Thymus (tissue), 11 donors: ENCODE results near the gene FAM180B. TPM values are rescaled to one million over a fixed set of nuclear protein-coding genes. Genes with fewer than 3 reads are reported as not detected.
"Not testable (repeated sequence)": the region's sequence is repeated elsewhere in the genome, so short reads cannot be mapped to it uniquely, and the experiment has no call there.

Experiments
- DNase-seq, 9 donors: peaks; one replicate each; pipeline ENCODE4 v3.0.0-alpha.2; 2013; ENCODE audit warnings: low spot score in 9 of 9, low read depth in 6 of 9, missing footprints in 1 of 9
- H3K27ac ChIP-seq, 2 donors: one replicate each; pipeline ENCODE4 v1.5.1; 2013; ENCODE audit warnings: control low read depth in 1 of 2, low read depth in 1 of 2, low read length in 1 of 2, mild to moderate bottlenecking in 1 of 2, moderate library complexity in 1 of 2
- H3K27me3 ChIP-seq, 2 donors: one replicate each; pipeline ENCODE4 v1.5.1; 2013; ENCODE audit warnings: low read length in 1 of 2; ENCODE audit not compliant: control insufficient read depth in 2 of 2, insufficient read depth in 1 of 2
- H3K36me3 ChIP-seq, 2 donors: one replicate each; pipeline ENCODE4 v1.5.1; 2013; ENCODE audit warnings: low read length in 1 of 2, mild to moderate bottlenecking in 1 of 2, moderate library complexity in 1 of 2; ENCODE audit not compliant: control insufficient read depth in 2 of 2, insufficient read depth in 2 of 2
- H3K4me1 ChIP-seq, 2 donors: one replicate each; pipeline ENCODE4 v1.5.1; 2013; ENCODE audit warnings: low read length in 2 of 2; ENCODE audit not compliant: control insufficient read depth in 2 of 2, insufficient read depth in 2 of 2
- H3K4me3 ChIP-seq, 2 donors: one replicate each; pipeline ENCODE4 v1.5.1; 2013; ENCODE audit warnings: low read length in 2 of 2, control low read depth in 1 of 2, mild to moderate bottlenecking in 1 of 2
- H3K9me3 ChIP-seq, 2 donors: one replicate each; pipeline ENCODE4 v1.5.1; 2013; ENCODE audit warnings: low read length in 1 of 2, mild to moderate bottlenecking in 1 of 2; ENCODE audit not compliant: control insufficient read depth in 2 of 2, insufficient read depth in 1 of 2
- WGBS: extraction: QIAGEN DNeasy Blood & Tissue Kit; methylation state at CpG from one replicate; pipeline ENCODE4 v1.1.7; 2013; 5-methylcytosine and 5-hydroxymethylcytosine counted together
- polyA plus RNA-seq: library from polyadenylated mRNA; stranded (reverse); fragments of 200-250 nt; gene quantifications from one replicate; pipeline ENCODE4 v1.2.3, GENCODE V29; 2013
- total RNA-seq: library from RNA; stranded (reverse); fragments of 120-200 nt; gene quantifications from one replicate; pipeline ENCODE4 v1.2.4, GENCODE V29; 2013
- donor health status: healthy.

FAM180B gene
- total and polyA plus RNA-seq, 2 donors: 0.09 TPM; not detected in 1

DNA sequence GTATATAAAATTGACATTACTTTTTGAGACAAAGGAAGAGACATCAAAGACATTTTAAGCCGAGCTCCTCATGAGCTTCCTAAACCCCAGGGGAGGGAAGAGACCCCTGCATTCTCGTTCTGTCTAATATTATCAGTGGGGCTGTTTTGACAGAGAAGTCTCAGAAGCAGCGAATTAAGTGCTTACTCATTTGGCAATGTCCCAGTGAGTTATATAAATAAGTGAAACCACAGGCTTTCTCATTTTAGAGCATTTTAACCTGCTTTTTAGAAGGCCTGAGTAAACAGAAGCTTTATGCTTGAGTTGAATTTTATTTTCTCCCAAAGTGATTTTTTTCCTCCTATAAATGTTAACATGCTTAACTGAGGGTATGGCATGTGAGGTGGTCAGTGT, 30.9 kb downstream of the FAM180B start:
- no peak overlapping the region for H3K27ac ChIP-seq

DNA sequence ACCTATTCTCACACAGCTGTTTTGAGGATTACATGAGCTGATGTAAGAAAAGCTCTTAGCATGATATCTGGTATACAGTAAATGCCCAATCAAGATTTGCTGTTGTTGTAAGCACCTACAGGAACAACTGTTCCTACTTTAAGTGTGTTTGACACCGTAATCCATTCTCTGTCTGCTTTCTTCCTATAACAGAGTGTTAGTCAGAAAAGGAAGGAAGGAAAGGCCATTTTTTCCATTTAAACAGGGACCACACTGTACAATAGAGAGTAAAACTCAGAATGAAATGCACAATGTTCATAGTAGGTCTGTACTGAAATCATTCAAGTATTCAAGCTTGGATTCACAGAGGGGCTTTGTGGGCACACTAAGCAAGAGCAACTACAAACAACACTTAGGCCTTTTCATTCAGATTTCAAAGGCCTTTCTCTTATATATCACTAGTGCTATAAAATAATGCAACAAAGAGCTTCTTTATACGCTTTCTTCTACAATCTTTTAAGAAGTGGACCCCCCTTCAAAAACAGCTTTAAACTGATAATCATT, 34.4 kb downstream of the FAM180B start:
- Histone ChIP-seq H3K9me3 (no peaks in the 10 kb centered on the region), H3K4me3 (no peak overlapping the region), H3K27me3 (no peaks in the 10 kb centered on the region), H3K27ac (no peak overlapping the region), H3K4me1 (no peaks in the 10 kb centered on the region), H3K36me3 (peaks cover 23 to 64% of the 10 kb centered on the region in 2 donors)
- 96% methylated on average over 2 of the region's 2 CpGs for WGBS
- no peak for DNase-seq

More for the DNA sequence above, 30.9 kb downstream of the FAM180B start:
- Histone ChIP-seq H3K4me3 (no peak overlapping the region), H3K27me3 (no peaks in the 10 kb centered on the region), H3K9me3 (no peaks in the 10 kb centered on the region), H3K4me1 (no peaks in the 10 kb centered on the region), H3K36me3 (peaks cover 13 to 43% of the 10 kb centered on the region in 2 donors)
- 45% methylated on average over 3 of the region's 3 CpGs for WGBS
- no peak for DNase-seq

DNA sequence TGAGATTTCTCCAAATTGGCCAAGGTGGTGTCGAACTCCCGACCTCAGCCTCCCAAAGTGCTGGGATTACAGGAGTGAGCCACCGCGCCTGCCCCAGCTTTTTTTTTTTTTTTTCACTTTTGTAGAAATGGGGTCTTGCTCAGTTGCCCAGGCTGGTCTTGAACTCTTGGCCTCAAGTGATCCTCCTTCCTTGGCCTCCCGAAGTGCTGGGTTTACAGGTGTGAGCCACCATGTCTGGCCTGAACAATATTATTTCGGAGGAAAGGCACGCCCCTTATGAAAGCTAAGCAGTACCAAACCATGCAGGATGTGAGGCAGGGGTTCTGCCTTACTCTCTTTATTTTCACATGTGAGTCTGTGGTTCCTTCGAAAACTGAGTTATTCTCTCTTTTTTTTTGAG, 39.8 kb downstream of the FAM180B start:
- no peaks in the 10 kb centered on the region for H3K4me1 ChIP-seq
- H3K36me3 ChIP-seq: peaks cover 51 to 77% of the 10 kb centered on the region in 2 donors
- no peak for DNase-seq
- WGBS: 98% methylated on average over 8 of the region's 8 CpGs
- no peak overlapping the region for H3K4me3 ChIP-seq
- H3K27me3 ChIP-seq: no peaks in the 10 kb centered on the region
- no peak overlapping the region for H3K27ac ChIP-seq
- H3K9me3 ChIP-seq: no peaks in the 10 kb centered on the region

DNA sequence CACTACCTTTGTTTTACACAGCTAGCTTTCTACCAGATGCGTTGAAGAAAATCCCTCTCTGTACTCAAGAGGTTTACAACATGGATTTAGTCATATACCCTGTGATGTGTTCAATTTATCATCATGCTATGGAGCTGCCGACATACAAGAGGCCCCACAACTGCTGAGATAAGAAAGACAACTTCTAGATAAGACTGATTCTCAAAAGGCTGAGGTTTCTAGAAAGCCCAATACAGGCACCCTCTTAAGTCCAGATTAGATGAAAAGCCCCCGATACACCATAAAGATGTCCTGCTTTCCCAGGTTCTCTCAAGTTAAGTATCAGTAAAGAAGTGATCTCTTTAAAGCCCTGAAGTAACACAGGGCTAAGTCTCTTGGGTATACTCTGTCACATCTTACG, 41.5 kb downstream of the FAM180B start:
- Histone ChIP-seq H3K9me3 (no peaks in the 10 kb centered on the region), H3K4me1 (no peaks in the 10 kb centered on the region), H3K27ac (no peak overlapping the region), H3K27me3 (no peaks in the 10 kb centered on the region), H3K4me3 (no peak overlapping the region), H3K36me3 (peaks cover 50 to 79% of the 10 kb centered on the region in 2 donors)
- WGBS: 98% methylated on average over 4 of the region's 4 CpGs
- no peak for DNase-seq

DNA sequence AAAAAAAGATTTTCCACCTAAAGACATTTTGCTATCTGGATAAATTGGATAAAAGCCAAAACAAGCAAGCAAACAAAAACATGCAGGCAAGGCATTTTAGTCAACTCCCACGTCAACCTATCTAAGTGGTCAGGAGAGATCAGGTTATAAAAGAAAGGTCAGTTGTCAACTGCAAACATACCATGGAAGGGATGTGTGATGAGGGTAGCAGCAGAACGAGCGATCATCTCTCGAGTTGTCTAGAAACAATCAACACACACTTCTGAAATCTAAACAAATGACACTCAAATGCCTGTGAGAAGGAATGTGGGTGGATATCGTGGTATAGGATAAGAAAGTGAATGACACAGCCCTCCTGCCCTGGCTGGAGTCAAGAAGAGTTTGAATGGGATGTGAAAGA, 45.0 kb downstream of the FAM180B start:
- no peaks in the 10 kb centered on the region for H3K4me1 ChIP-seq
- no peaks in the 10 kb centered on the region for H3K9me3 ChIP-seq
- H3K27ac ChIP-seq: no peak overlapping the region
- DNase-seq: no peak
- no peaks in the 10 kb centered on the region for H3K27me3 ChIP-seq
- WGBS: 96% methylated on average over 5 of the region's 5 CpGs
- no peak overlapping the region for H3K4me3 ChIP-seq
- peaks cover 58 to 72% of the 10 kb centered on the region in 2 donors for H3K36me3 ChIP-seq

DNA sequence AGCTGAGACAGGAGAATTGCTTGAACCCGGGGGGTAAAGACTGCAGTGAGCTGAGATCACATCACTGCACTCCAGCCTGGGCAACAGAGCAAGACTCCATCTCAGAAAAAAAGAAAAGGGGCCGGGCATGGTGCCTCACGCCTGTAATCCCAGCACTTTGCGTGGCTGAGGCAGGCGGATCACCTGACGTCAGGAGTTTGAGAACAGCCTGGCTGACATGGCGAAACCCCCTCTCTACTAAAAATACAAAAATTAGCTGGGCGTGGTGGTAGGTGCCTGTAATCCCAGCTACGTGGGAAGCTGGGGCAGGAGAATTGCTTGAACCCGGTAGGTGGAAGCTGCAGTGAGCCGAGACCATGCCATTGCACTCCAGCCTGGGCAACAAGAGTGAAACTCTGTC, 49.9 kb downstream of the FAM180B start:
- not testable (repeated sequence) for H3K9me3 ChIP-seq, H3K27me3 ChIP-seq, H3K4me1 ChIP-seq, H3K27ac ChIP-seq, H3K4me3 ChIP-seq, DNase-seq
- 89% methylated on average over 11 of the region's 11 CpGs for WGBS
- peaks cover 45 to 50% of the 10 kb centered on the region in 2 donors for H3K36me3 ChIP-seq

Other genes starting within 250 kb of the FAM180B start
- 0.09 TPM for gene MYBPC3, start 234.0 kb upstream of the FAM180B start, total RNA-seq
- gene MYBPC3, start 234.0 kb upstream of the FAM180B start, polyA plus RNA-seq: 0.55 TPM
- 21.1 TPM for gene SPI1, start 208.1 kb upstream of the FAM180B start, total RNA-seq
- 40.0 TPM for gene SPI1, start 208.1 kb upstream of the FAM180B start, polyA plus RNA-seq
- gene SLC39A13, start 178.1 kb upstream of the FAM180B start, total RNA-seq: 15.0 TPM
- 37.1 TPM for gene SLC39A13, start 178.1 kb upstream of the FAM180B start, polyA plus RNA-seq
- gene PSMC3, start 160.2 kb upstream of the FAM180B start, total RNA-seq: 136 TPM
- gene PSMC3, start 160.2 kb upstream of the FAM180B start, polyA plus RNA-seq: 104 TPM
- 0.42 TPM for gene RAPSN, start 137.5 kb upstream of the FAM180B start, total RNA-seq
- 0.66 TPM for gene RAPSN, start 137.5 kb upstream of the FAM180B start, polyA plus RNA-seq
- 35.4 TPM for gene CELF1, start 33.5 kb upstream of the FAM180B start, total RNA-seq
- gene CELF1, start 33.5 kb upstream of the FAM180B start, polyA plus RNA-seq: 41.1 TPM
- 38.0 TPM for gene PTPMT1, start 21.1 kb upstream of the FAM180B start, total RNA-seq
- gene PTPMT1, start 21.1 kb upstream of the FAM180B start, polyA plus RNA-seq: 38.3 TPM
- 20.6 TPM for gene KBTBD4, start 7.7 kb upstream of the FAM180B start, total RNA-seq
- 13.3 TPM for gene KBTBD4, start 7.7 kb upstream of the FAM180B start, polyA plus RNA-seq
- gene NDUFS3, start 7.6 kb upstream of the FAM180B start, total RNA-seq: 136 TPM
- gene NDUFS3, start 7.6 kb upstream of the FAM180B start, polyA plus RNA-seq: 137 TPM
- 1.3 TPM for gene C1QTNF4, start 7.7 kb downstream of the FAM180B start, total RNA-seq
- 2.6 TPM for gene C1QTNF4, start 7.7 kb downstream of the FAM180B start, polyA plus RNA-seq
- gene MTCH2, start 55.9 kb downstream of the FAM180B start, total RNA-seq: 57.7 TPM
- gene MTCH2, start 55.9 kb downstream of the FAM180B start, polyA plus RNA-seq: 40.0 TPM
- gene AGBL2, start 128.7 kb downstream of the FAM180B start, total RNA-seq: 2.7 TPM
- 8.4 TPM for gene AGBL2, start 128.7 kb downstream of the FAM180B start, polyA plus RNA-seq
- gene FNBP4, start 180.7 kb downstream of the FAM180B start, total RNA-seq: 37.9 TPM
- 71.2 TPM for gene FNBP4, start 180.7 kb downstream of the FAM180B start, polyA plus RNA-seq